ENCODE measurements around the gene CD164.
A peak's percentile ranks its signal among the peaks of the same experiment; 100 is the strongest.
"Not testable (repeated sequence)": the region's sequence is repeated elsewhere in the genome, so short reads cannot be mapped to it uniquely, and the experiment has no call there.

CD164 gene

GRCh38 chr6:109339906-109340678 lies 42.2 kb downstream of the CD164 start:
- DNase-seq, result no peak

- no peak for DNase-seq
These were observed 45.9 kb downstream of the CD164 start for GRCh38 chr6:109336221-109336961.

- not testable (repeated sequence) for DNase-seq
These were observed 48.4 kb downstream of the CD164 start for GRCh38 chr6:109333870-109334269.

GRCh38 chr6:109332748-109333147 lies 49.5 kb downstream of the CD164 start:
- DNase-seq, result no peak

GRCh38 chr6:109331081-109331480 lies 51.2 kb downstream of the CD164 start:
- no peak for DNase-seq

GRCh38 chr6:109330263-109330662 lies 52.0 kb downstream of the CD164 start:
- no peak for DNase-seq

GRCh38 chr6:109328629-109329028 lies 53.6 kb downstream of the CD164 start:
- no peak for DNase-seq

- DNase-seq, result no peak
These were observed 54.3 kb downstream of the CD164 start for GRCh38 chr6:109327959-109328358.

GRCh38 chr6:109327491-109327890 lies 54.8 kb downstream of the CD164 start:
- no peak for DNase-seq

GRCh38 chr6:109326351-109326750 lies 55.9 kb downstream of the CD164 start:
- no peak for DNase-seq

- DNase-seq, result no peak
These were observed 56.9 kb downstream of the CD164 start for GRCh38 chr6:109325400-109325801.

GRCh38 chr6:109323241-109323640 lies 59.0 kb downstream of the CD164 start:
- no peak for DNase-seq

- no peak for DNase-seq
These were observed 59.4 kb downstream of the CD164 start for GRCh38 chr6:109322825-109323224.

- no peak for DNase-seq
These were observed 60.5 kb downstream of the CD164 start for GRCh38 chr6:109321752-109322151.

- no peak for DNase-seq
These were observed 62.2 kb downstream of the CD164 start for GRCh38 chr6:109320072-109320471.

- peak; percentile 37 to 60 for DNase-seq
These were observed 63.9 kb downstream of the CD164 start for GRCh38 chr6:109318328-109318876.

- DNase-seq, result no peak
These were observed 65.4 kb downstream of the CD164 start for GRCh38 chr6:109316909-109317308.

Measured in NCI-H1930 (cell line).